Stimulated activated naive CD8-positive, alpha-beta T cell treated with anti-CD3 and anti-CD28 coated beads, Interleukin-15, Interleukin-2, amounts not matched to agents 100 ng/mL and 50 ng/mL, for 24 hours (primary cell): ENCODE measurements around the gene DERL2.
A peak's percentile ranks its signal among the peaks of the same experiment; 100 is the strongest.

ENCODE experiments used
- H3K27ac Mint-ChIP-seq: one replicate; pipeline ENCODE4 v1.8.0; 2021; ENCODE audit warnings: mild to moderate bottlenecking, mixed read lengths
- H3K27me3 Mint-ChIP-seq: one replicate; pipeline ENCODE4 v1.8.0; 2021; ENCODE audit warnings: mixed read lengths
- H3K36me3 Mint-ChIP-seq: one replicate; pipeline ENCODE4 v1.8.0; 2021; ENCODE audit warnings: low read depth, mixed read lengths
- H3K4me1 Mint-ChIP-seq: one replicate; pipeline ENCODE4 v1.8.0; 2021; ENCODE audit warnings: low read depth, mixed read lengths
- H3K4me3 Mint-ChIP-seq: one replicate; pipeline ENCODE4 v1.8.0; 2021; ENCODE audit warnings: mild to moderate bottlenecking, mixed read lengths
- H3K9me3 Mint-ChIP-seq: one replicate; pipeline ENCODE4 v1.8.0; 2021; ENCODE audit warnings: mixed read lengths

DERL2 gene

GRCh38 chr17:5511401-5512225, 25.6 kb upstream of the DERL2 start:
- H3K4me1 Mint-ChIP-seq: peaks cover 30% of the 10 kb centered on the region
- peak overlapping the region; percentile 61 for H3K27ac Mint-ChIP-seq
- H3K4me3 Mint-ChIP-seq: peak overlapping the region; percentile 10
- H3K27me3 Mint-ChIP-seq: no peaks in the 10 kb centered on the region
- H3K9me3 Mint-ChIP-seq: no peaks in the 10 kb centered on the region
- peaks cover 32% of the 10 kb centered on the region for H3K36me3 Mint-ChIP-seq

- H3K4me1 Mint-ChIP-seq: peaks cover 30% of the 10 kb centered on the region
- H3K27ac Mint-ChIP-seq: no peak overlapping the region
- no peaks in the 10 kb centered on the region for H3K9me3 Mint-ChIP-seq
- no peak overlapping the region for H3K4me3 Mint-ChIP-seq
- H3K27me3 Mint-ChIP-seq: no peaks in the 10 kb centered on the region
- H3K36me3 Mint-ChIP-seq: peaks cover 26% of the 10 kb centered on the region
Measured at GRCh38 chr17:5510771-5511170, 24.8 kb upstream of the DERL2 start.

DNA sequence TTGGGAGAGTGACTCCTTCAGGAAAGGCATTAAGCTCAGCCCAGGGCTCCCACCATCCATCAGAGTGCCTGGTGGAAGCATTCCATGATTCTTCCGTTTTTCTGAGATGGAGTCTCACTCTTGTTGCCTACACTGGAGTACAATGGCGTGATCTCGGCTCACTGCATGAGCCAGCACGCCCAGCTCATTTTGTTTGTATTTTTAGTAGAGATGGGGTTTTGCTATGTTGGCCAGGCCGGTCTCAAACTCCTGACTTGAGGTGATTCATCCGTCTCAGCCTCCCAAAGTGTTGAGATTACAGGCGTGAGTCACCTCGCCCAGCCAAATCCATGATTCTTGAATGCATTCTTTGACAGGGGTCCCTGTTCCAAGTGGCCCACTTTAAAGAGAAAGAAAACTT, 23.5 kb upstream of the DERL2 start:
- Mint-ChIP-seq H3K27me3 (no peaks in the 10 kb centered on the region), H3K36me3 (peaks cover 15% of the 10 kb centered on the region), H3K4me1 (peaks cover 30% of the 10 kb centered on the region), H3K27ac (no peak overlapping the region), H3K9me3 (no peaks in the 10 kb centered on the region), H3K4me3 (no peak overlapping the region)

GRCh38 chr17:5508810-5509209, 22.8 kb upstream of the DERL2 start:
- Mint-ChIP-seq H3K9me3 (no peaks in the 10 kb centered on the region), H3K4me1 (peaks cover 24% of the 10 kb centered on the region), H3K27me3 (no peaks in the 10 kb centered on the region), H3K36me3 (peaks cover 11% of the 10 kb centered on the region), H3K4me3 (no peak overlapping the region), H3K27ac (no peak overlapping the region)

- Mint-ChIP-seq H3K4me1 (peaks cover 3% of the 10 kb centered on the region), H3K4me3 (no peak overlapping the region), H3K27ac (no peak overlapping the region), H3K36me3 (no peaks in the 10 kb centered on the region), H3K9me3 (no peaks in the 10 kb centered on the region), H3K27me3 (no peaks in the 10 kb centered on the region)
Measured at GRCh38 chr17:5506307-5506706, 20.3 kb upstream of the DERL2 start.

DNA sequence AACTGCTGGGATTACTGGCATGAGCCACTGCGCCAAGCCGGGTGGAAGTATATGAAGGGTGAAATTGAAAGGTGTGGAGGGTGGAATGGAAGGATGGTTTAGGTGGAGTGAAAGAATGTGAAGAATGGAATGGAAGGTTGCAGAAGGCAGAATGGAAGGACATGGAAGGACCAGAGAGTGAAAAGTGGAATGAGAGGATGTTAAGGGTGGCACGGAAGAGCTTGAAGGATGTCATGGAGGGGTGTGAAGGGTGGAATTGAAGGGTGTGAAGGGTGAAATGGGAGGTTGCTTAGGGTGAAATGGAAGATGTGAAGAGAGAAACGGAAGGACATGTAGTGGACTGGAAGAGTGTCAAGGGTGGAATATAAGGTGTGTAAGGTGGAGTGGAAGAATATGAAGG, 16.6 kb upstream of the DERL2 start:
- no peaks in the 10 kb centered on the region for H3K9me3 Mint-ChIP-seq
- no peaks in the 10 kb centered on the region for H3K27me3 Mint-ChIP-seq
- H3K27ac Mint-ChIP-seq: no peak overlapping the region
- H3K4me1 Mint-ChIP-seq: peaks cover 21% of the 10 kb centered on the region
- H3K4me3 Mint-ChIP-seq: no peak overlapping the region
- no peaks in the 10 kb centered on the region for H3K36me3 Mint-ChIP-seq

- Mint-ChIP-seq H3K4me3 (peak overlapping the region; percentile 89), H3K9me3 (no peaks in the 10 kb centered on the region), H3K27me3 (no peaks in the 10 kb centered on the region), H3K27ac (no peak overlapping the region), H3K4me1 (peaks cover 21% of the 10 kb centered on the region), H3K36me3 (no peaks in the 10 kb centered on the region)
Measured at GRCh38 chr17:5501685-5502084, 15.7 kb upstream of the DERL2 start.

GRCh38 chr17:5500589-5501391, 14.8 kb upstream of the DERL2 start:
- H3K9me3 Mint-ChIP-seq: no peaks in the 10 kb centered on the region
- H3K4me3 Mint-ChIP-seq: peak overlapping the region; percentile 89
- H3K27ac Mint-ChIP-seq: no peak overlapping the region
- H3K36me3 Mint-ChIP-seq: no peaks in the 10 kb centered on the region
- peaks cover 21% of the 10 kb centered on the region for H3K4me1 Mint-ChIP-seq
- H3K27me3 Mint-ChIP-seq: no peaks in the 10 kb centered on the region

DNA sequence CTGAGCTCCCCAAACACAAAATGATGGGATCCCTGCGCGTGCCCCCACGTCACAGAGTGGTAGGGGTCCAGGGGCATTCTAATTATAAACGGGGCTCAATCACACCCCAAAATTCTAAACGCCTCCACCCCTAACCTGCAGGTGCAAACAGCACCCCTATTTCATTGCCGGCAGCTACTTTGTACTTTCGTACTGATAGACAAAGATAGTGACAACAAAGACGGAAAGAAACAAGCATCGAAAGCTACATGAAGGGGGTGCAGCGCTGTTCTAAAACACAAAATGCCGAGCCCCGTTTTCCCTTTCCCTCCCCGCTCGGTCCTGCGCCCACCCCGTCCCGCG, 14.2 kb upstream of the DERL2 start:
- Mint-ChIP-seq H3K27ac (no peak overlapping the region), H3K27me3 (no peaks in the 10 kb centered on the region), H3K4me3 (peak overlapping the region; percentile 89), H3K9me3 (no peaks in the 10 kb centered on the region), H3K4me1 (peaks cover 21% of the 10 kb centered on the region), H3K36me3 (no peaks in the 10 kb centered on the region)

- Mint-ChIP-seq H3K36me3 (no peaks in the 10 kb centered on the region), H3K27me3 (no peaks in the 10 kb centered on the region), H3K9me3 (no peaks in the 10 kb centered on the region), H3K27ac (no peak overlapping the region), H3K4me3 (peak overlapping the region; percentile 89), H3K4me1 (peaks cover 21% of the 10 kb centered on the region)
Measured at GRCh38 chr17:5499476-5500231, 13.7 kb upstream of the DERL2 start.

GRCh38 chr17:5492970-5493369, 7.0 kb upstream of the DERL2 start:
- Mint-ChIP-seq H3K4me3 (no peak overlapping the region), H3K27me3 (no peaks in the 10 kb centered on the region), H3K4me1 (peaks cover 16% of the 10 kb centered on the region), H3K27ac (no peak overlapping the region), H3K9me3 (peaks cover 4% of the 10 kb centered on the region), H3K36me3 (peaks cover 34% of the 10 kb centered on the region)

DNA sequence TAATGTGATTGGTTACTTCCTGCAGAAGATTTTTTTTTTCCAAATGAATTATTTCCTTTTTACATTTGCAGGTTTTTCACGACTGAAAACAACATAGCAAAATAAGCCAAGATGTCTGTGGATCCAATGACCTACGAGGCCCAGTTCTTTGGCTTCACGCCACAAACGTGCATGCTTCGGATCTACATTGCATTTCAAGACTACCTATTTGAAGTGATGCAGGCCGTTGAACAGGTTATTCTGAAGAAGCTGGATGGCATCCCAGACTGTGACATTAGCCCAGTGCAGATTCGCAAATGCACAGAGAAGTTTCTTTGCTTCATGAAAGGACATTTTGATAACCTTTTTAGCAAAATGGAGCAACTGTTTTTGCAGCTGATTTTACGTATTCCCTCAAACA, 2.8 kb upstream of the DERL2 start:
- H3K27ac Mint-ChIP-seq: no peak overlapping the region
- H3K4me3 Mint-ChIP-seq: peak overlapping the region; percentile 4
- peaks cover 61% of the 10 kb centered on the region for H3K36me3 Mint-ChIP-seq
- H3K4me1 Mint-ChIP-seq: peaks cover 48% of the 10 kb centered on the region
- H3K27me3 Mint-ChIP-seq: no peaks in the 10 kb centered on the region
- H3K9me3 Mint-ChIP-seq: peaks cover 4% of the 10 kb centered on the region

GRCh38 chr17:5486206-5487124, 487 bp upstream of the DERL2 start, which contains the start of gene MIS12:
Gene MIS12, plus strand, starts transcription at chr17:5486566. Its CDS starts 2,297 bp downstream, at chr17:5488863.
- Mint-ChIP-seq H3K27ac (peak within 1 kb of the TSS; percentile 98), H3K4me3 (peak within 1 kb of the TSS; percentile 99), H3K27me3 (no peaks in the 10 kb centered on the region), H3K4me1 (peaks cover 58% of the 10 kb centered on the region), H3K36me3 (peaks cover 78% of the 10 kb centered on the region), H3K9me3 (no peaks in the 10 kb centered on the region)

- Mint-ChIP-seq H3K4me3 (no peak overlapping the region), H3K36me3 (peaks cover 82% of the 10 kb centered on the region), H3K27ac (no peak overlapping the region), H3K27me3 (no peaks in the 10 kb centered on the region), H3K4me1 (peaks cover 31% of the 10 kb centered on the region), H3K9me3 (no peaks in the 10 kb centered on the region)
Measured at GRCh38 chr17:5481451-5481850, 4.5 kb downstream of the DERL2 start.
